Measurements from ENCODE around the gene PFDN1.

GRCh38 chr5:140295414-140295813 lies 7.5 kb downstream of the PFDN1 start:
- TF ChIP-seq EZH2phosphoT487 (IDR thresholded peaks at IDR 0.05; ENCODE audit: borderline replicate concordance, low read length) (no peak), EZH2 (IDR thresholded peaks at IDR 0.05; ENCODE audit: low read length, unreplicated experiment) (no peak), CTCF (conservative IDR thresholded peaks at IDR 0.05; ENCODE audit: low read depth, low read length) (no peak)
